AG09319 (cell line): Measurements from ENCODE around the gene SF3B2.

ENCODE experiments used
- DNase-seq: peaks from one replicate; pipeline ENCODE4 v3.0.0-alpha.2; 2010; ENCODE audit warnings: low read depth; ENCODE audit errors: extremely low read depth
- CTCF ChIP-seq: IDR thresholded peaks from 2 replicates; pipeline ENCODE4 v1.5.1; 2011; ENCODE audit warnings: low read depth, mild to moderate bottlenecking, inconsistent platforms, low read length, moderate library complexity

The SF3B2 gene

GRCh38 chr11:66037327-66037726, 14.8 kb upstream of the SF3B2 start:
- DNase-seq: no peak
- no peak for TF ChIP-seq CTCF

- TF ChIP-seq CTCF: no peak
- DNase-seq: no peak
Observed at GRCh38 chr11:66039765-66040164, 12.4 kb upstream of the SF3B2 start.

- no peak for TF ChIP-seq CTCF
- DNase-seq: no peak
Observed at GRCh38 chr11:66042227-66042995, 9.8 kb upstream of the SF3B2 start.

- no peak for DNase-seq
- no peak for TF ChIP-seq CTCF
Observed at GRCh38 chr11:66042996-66043906, 8.9 kb upstream of the SF3B2 start.

GRCh38 chr11:66044757-66045156, 7.4 kb upstream of the SF3B2 start:
- TF ChIP-seq CTCF: no peak
- no peak for DNase-seq

GRCh38 chr11:66045177-66045639, 7.0 kb upstream of the SF3B2 start:
- peak; percentile 43 for DNase-seq
- peak; percentile 95 for TF ChIP-seq CTCF

- TF ChIP-seq CTCF: no peak
- no peak for DNase-seq
Observed at GRCh38 chr11:66046901-66047300, 5.3 kb upstream of the SF3B2 start.
